Cardiac fibroblast (primary cell): ENCODE measurements around the gene C17orf75.
A peak's percentile ranks its signal among the peaks of the same experiment; 100 is the strongest.
"Not testable (repeated sequence)": the region's sequence is repeated elsewhere in the genome, so short reads cannot be mapped to it uniquely, and the experiment has no call there.

Experiments
- DNase-seq, 2 donors: peaks; one replicate each; pipeline versions ENCODE4 v3.0.0 to v3.0.0-alpha.2; 2010; ENCODE audit warnings: low read depth in 2 of 2
- H3K4me3 ChIP-seq, 2 donors: replicated peaks in 1 of 2; 1 replicate in 1 of 2; 2 replicates in 1 of 2; pipeline ENCODE4 v1.5.1; 2011; ENCODE audit warnings: low read depth in 2 of 2, low read length in 2 of 2, mild to moderate bottlenecking in 2 of 2, moderate library complexity in 1 of 2
- CTCF ChIP-seq: IDR thresholded peaks from one replicate; pipeline ENCODE4 v1.5.1; 2011; ENCODE audit warnings: low read depth, mild to moderate bottlenecking, low read length, inconsistent platforms

Gene C17orf75

GRCh38 chr17:32341857-32342602 lies at the start of gene C17orf75:
C17orf75 (minus strand) TSS chr17:32342173; CDS start chr17:32342139, 34 bp downstream.
- peak within 1 kb of the TSS; percentile 61 for H3K4me3 ChIP-seq
- no peak for TF ChIP-seq CTCF
- DNase-seq, result peak; percentile 79 to 82

- no peak overlapping the region for H3K4me3 ChIP-seq
- DNase-seq, result peak in 1 of 2 donors; percentile 31
- no peak for TF ChIP-seq CTCF
These were observed 46.9 kb upstream of the C17orf75 start for GRCh38 chr17:32388613-32389459.

- DNase-seq, H3K4me3 ChIP-seq: not testable (repeated sequence)
These were observed 46.2 kb upstream of the C17orf75 start for GRCh38 chr17:32388128-32388527.

- no peak for TF ChIP-seq CTCF
- peak in 1 of 2 donors; percentile 36 for DNase-seq
These were observed 44.9 kb upstream of the C17orf75 start for GRCh38 chr17:32386844-32387243.

GRCh38 chr17:32385971-32386370 lies 44.0 kb upstream of the C17orf75 start:
- H3K4me3 ChIP-seq, result no peak overlapping the region
- DNase-seq, result no peak
- TF ChIP-seq CTCF, result no peak

More at GRCh38 chr17:32386844-32387243, 44.9 kb upstream of the C17orf75 start:
- no peak overlapping the region for H3K4me3 ChIP-seq

- H3K4me3 ChIP-seq, result no peak overlapping the region
These were observed 43.1 kb upstream of the C17orf75 start for GRCh38 chr17:32385121-32385520.

More at GRCh38 chr17:32385121-32385520, 43.1 kb upstream of the C17orf75 start:
- no peak for DNase-seq
- TF ChIP-seq CTCF, result no peak
